NOMO-1 (cell line): ENCODE data around the gene ALK.

Experiments used
- DNase-seq, 2 experiments: peaks; one replicate each; lab custom pipeline; 2025; ENCODE audit not compliant: unreplicated experiment in 2 of 2; lab: John Stamatoyannopoulos, UW

The ALK gene

GRCh38 chr2:29549069-29549380 lies 372.4 kb downstream of the ALK start:
- DNase-seq = no peak

- no peak for DNase-seq
Observed at GRCh38 chr2:29544917-29545316, 376.5 kb downstream of the ALK start.

GRCh38 chr2:29544031-29544430 lies 377.4 kb downstream of the ALK start:
- no peak for DNase-seq

- no peak for DNase-seq
Observed at GRCh38 chr2:29535188-29535587, 386.2 kb downstream of the ALK start.

GRCh38 chr2:29532436-29532835 lies 388.9 kb downstream of the ALK start:
- no peak for DNase-seq

- no peak for DNase-seq
Observed at GRCh38 chr2:29531626-29532025, 389.8 kb downstream of the ALK start.

GRCh38 chr2:29530281-29530680 lies 391.1 kb downstream of the ALK start:
- DNase-seq = no peak

GRCh38 chr2:29528891-29529520 lies 392.4 kb downstream of the ALK start:
- DNase-seq = no peak

- DNase-seq = no peak
Observed at GRCh38 chr2:29528371-29528770, 393.0 kb downstream of the ALK start.

GRCh38 chr2:29527947-29528346 lies 393.4 kb downstream of the ALK start:
- DNase-seq = no peak

- DNase-seq = no peak
Observed at GRCh38 chr2:29526587-29527586, 394.5 kb downstream of the ALK start.

GRCh38 chr2:29525921-29526320 lies 395.5 kb downstream of the ALK start:
- DNase-seq = no peak

GRCh38 chr2:29524652-29525051 lies 396.7 kb downstream of the ALK start:
- no peak for DNase-seq

- no peak for DNase-seq
Observed at GRCh38 chr2:29522951-29523669, 398.3 kb downstream of the ALK start.

GRCh38 chr2:29520001-29520400 lies 401.4 kb downstream of the ALK start:
- DNase-seq = no peak

GRCh38 chr2:29519338-29519925 lies 402.0 kb downstream of the ALK start:
- no peak for DNase-seq

- no peak for DNase-seq
Observed at GRCh38 chr2:29518646-29519337, 402.6 kb downstream of the ALK start.

- no peak for DNase-seq
Observed at GRCh38 chr2:29518010-29518409, 403.4 kb downstream of the ALK start.

- DNase-seq = no peak
Observed at GRCh38 chr2:29517413-29517812, 404.0 kb downstream of the ALK start.

- DNase-seq = no peak
Observed at GRCh38 chr2:29516767-29517166, 404.6 kb downstream of the ALK start.

GRCh38 chr2:29509878-29510277 lies 411.5 kb downstream of the ALK start:
- no peak for DNase-seq
